H1 (cell line): ENCODE measurements around the gene CCDC106. TPM values are rescaled to one million over a fixed set of nuclear protein-coding genes. Genes with fewer than 3 reads are reported as not detected.
A peak's percentile ranks its signal among the peaks of the same experiment; 100 is the strongest.

Experiments used
- CBX5 ChIP-seq: fragments of 300-800, 300-1000 bp; sonication (generic); IDR thresholded peaks from 2 replicates; pipeline ENCODE4 v1.7.1; 2016; ENCODE audit warnings: antibody characterized with exemption, low read length, low read depth
- CEBPB ChIP-seq: IDR thresholded peaks from 2 replicates; pipeline ENCODE4 v1.6.1; 2012; ENCODE audit warnings: low read depth, low read length
- CREB1 ChIP-seq: IDR thresholded peaks from 2 replicates; pipeline ENCODE4 v1.6.1; 2012; ENCODE audit warnings: inconsistent platforms
- E2F6 ChIP-seq: IDR thresholded peaks from 2 replicates; pipeline ENCODE4 v1.6.1; 2012; ENCODE audit warnings: inconsistent platforms
- FOSL1 ChIP-seq: IDR thresholded peaks from 2 replicates; pipeline ENCODE4 v1.6.1; 2011; ENCODE audit warnings: mild to moderate bottlenecking, low read depth, low read length, moderate library complexity; ENCODE audit not compliant: insufficient read depth
- MAX ChIP-seq: IDR thresholded peaks from 2 replicates; pipeline ENCODE4 v1.6.1; 2012; ENCODE audit warnings: inconsistent platforms
- RAD21 ChIP-seq, 2 experiments: IDR thresholded peaks in 1 of 2; conservative IDR thresholded peaks in 1 of 2; 2 replicates each; pipeline ENCODE4 v1.6.1; 2011; ENCODE audit warnings: low read depth in 2 of 2, low read length in 2 of 2, improper control_type of control experiment in 1 of 2, inconsistent platforms in 1 of 2, mild to moderate bottlenecking in 1 of 2, moderate library complexity in 1 of 2
- RXRA ChIP-seq: IDR thresholded peaks from 2 replicates; pipeline ENCODE4 v1.6.1; 2011; ENCODE audit warnings: low read depth, mild to moderate bottlenecking, low read length, moderate library complexity; ENCODE audit not compliant: insufficient read depth
- SIN3A ChIP-seq, 2 experiments: IDR thresholded peaks in 1 of 2; conservative IDR thresholded peaks in 1 of 2; 2 replicates each; pipeline ENCODE4 v1.6.1; 2011 to 2012; ENCODE audit warnings: low read length in 2 of 2, improper control_type of control experiment in 1 of 2, low read depth in 1 of 2, mild to moderate bottlenecking in 1 of 2
- SIRT6 ChIP-seq: IDR thresholded peaks from one replicate; pipeline ENCODE4 v1.7.1; 2012; ENCODE audit warnings: low read length, inconsistent platforms
- SIX5 ChIP-seq: IDR thresholded peaks from 2 replicates; pipeline ENCODE4 v1.6.1; 2011; ENCODE audit warnings: mild to moderate bottlenecking, low read depth, low read length
- SP2 ChIP-seq: IDR thresholded peaks from 2 replicates; pipeline ENCODE4 v1.6.1; 2012; ENCODE audit warnings: mild to moderate bottlenecking, low read length, inconsistent platforms
- SUZ12 ChIP-seq: fragments of 200-600 bp; sonication (generic); IDR thresholded peaks from 2 replicates; pipeline ENCODE4 v1.6.1; 2012; ENCODE audit warnings: mild to moderate bottlenecking, inconsistent platforms, low read length, moderate library complexity, mixed read lengths
- TEAD4 ChIP-seq: IDR thresholded peaks from 2 replicates; pipeline ENCODE4 v1.6.1; 2012; ENCODE audit warnings: low read depth, low read length, inconsistent platforms, mixed read lengths
- polyA plus RNA-seq, 7 experiments: library from polyadenylated mRNA; depleted of rRNA in 3 of 7; stranded (reverse) in 5 of 7; unstranded in 2 of 7; fragments of >200 nt in 5 of 7; fragments of 200-250 nt in 2 of 7; gene quantifications; 1 replicate in 5 of 7; 2 replicates in 1 of 7; 4 replicates in 1 of 7; pipeline versions ENCODE4 v1.2.1 to v1.2.3, GENCODE V29; 2011 to 2013; ENCODE audit warnings: missing spikeins in 2 of 7, mixed read lengths in 2 of 7
- total RNA-seq: library from RNA; stranded (reverse); fragmentation: NEBNext Ultra II Directional; extraction: Animal tissue kit (Norgen Biotek cat#: 25700); gene quantifications from 2 replicates; pipeline ENCODE4 v1.2.1, GENCODE V29; 2021

The CCDC106 gene
- total and polyA plus RNA-seq, 2 of the 8 experiments (the other 6 are each of a cell fraction or from before 2014, with no cell fraction given): 12.0 to 20.1 TPM

- TF ChIP-seq RAD21 (IDR thresholded peaks at IDR 0.05 in 1 of 2, conservative IDR thresholded peaks at IDR 0.05 in 1 of 2; ENCODE audit: low read depth in 2 of 2, low read length in 2 of 2) (peak; percentile 73 to 75), MAX (peak; percentile 75), SIRT6 (no peak), CREB1 (peak; percentile 36; the same call in 1 of the 2 replicates), SIX5 (no peak), SP2 (no peak), RXRA (no peak), CEBPB (no peak), E2F6 (peak; percentile 89), SUZ12 (no peak), CBX5 (no peak), FOSL1 (no peak), TEAD4 (0 out of 2 replicates have a peak, but pooled peaks have one; percentile 7), SIN3A (conservative IDR thresholded peaks at IDR 0.05 in 1 of 2, IDR thresholded peaks at IDR 0.05 in 1 of 2; ENCODE audit: low read depth in 1 of 2, low read length in 2 of 2) (peak; percentile 39 to 75; a peak in 2 of 4 replicates)
These were observed 42.2 kb upstream of the CCDC106 start, which contains the start of gene ZNF865 (continued) for GRCh38 chr19:55605637-55606470.
